Brain microvascular endothelial cell (primary cell): Measurements from ENCODE around the gene SH3PXD2A.

Experiments used
- DNase-seq: peaks from one replicate; pipeline ENCODE4 v3.0.0-alpha.2; 2020
- H3K27ac ChIP-seq: fragments of 250-450 bp; sonication (Bioruptor Pico); 2 replicates; pipeline ENCODE4 v1.5.1; 2020; ENCODE audit warnings: mild to moderate bottlenecking, moderate library complexity
- H3K27me3 ChIP-seq: fragments of 250-450 bp; sonication (Bioruptor Pico); replicated peaks from 2 replicates; pipeline ENCODE4 v1.5.1; 2020; ENCODE audit warnings: mild to moderate bottlenecking
- H3K36me3 ChIP-seq: fragments of 250-450 bp; sonication (Bioruptor Pico); replicated peaks from 2 replicates; pipeline ENCODE4 v1.5.1; 2020; ENCODE audit warnings: mild to moderate bottlenecking
- H3K4me3 ChIP-seq: 2 replicates; pipeline ENCODE4 v1.5.1; 2011; ENCODE audit warnings: low read depth, mild to moderate bottlenecking, control low read depth, low read length, moderate library complexity
- in situ Hi-C: cut with HindIII; loops from 2 replicates; pipeline ENCODE4 v1.10.0; 2017; ENCODE audit warnings: low sequenced_read_pairs, low pct_ligation_motif_present
- TF ChIP-seq, protein P1 (sequence below): IDR thresholded peaks from 2 replicates; pipeline ENCODE4 v1.5.1; 2011; ENCODE audit warnings: low read depth, mild to moderate bottlenecking, moderate library complexity, low read length, control low read depth, inconsistent platforms; ENCODE audit errors: missing control alignments

SH3PXD2A gene

GRCh38 chr10:103719036-103719435 is 136.3 kb downstream of the SH3PXD2A start:
- in situ Hi-C loops = loop anchor here (25.0 kb wide), 1 partner anchor 143 kb away; the partner anchor contains the start of gene SH3PXD2A
- DNase-seq = no peak
- Histone ChIP-seq H3K4me3 (no peak overlapping the region), H3K36me3 (no peaks in the 10 kb centered on the region), H3K27me3 (no peaks in the 10 kb centered on the region), H3K27ac (no peak overlapping the region)
- TF ChIP-seq, protein P1, sequence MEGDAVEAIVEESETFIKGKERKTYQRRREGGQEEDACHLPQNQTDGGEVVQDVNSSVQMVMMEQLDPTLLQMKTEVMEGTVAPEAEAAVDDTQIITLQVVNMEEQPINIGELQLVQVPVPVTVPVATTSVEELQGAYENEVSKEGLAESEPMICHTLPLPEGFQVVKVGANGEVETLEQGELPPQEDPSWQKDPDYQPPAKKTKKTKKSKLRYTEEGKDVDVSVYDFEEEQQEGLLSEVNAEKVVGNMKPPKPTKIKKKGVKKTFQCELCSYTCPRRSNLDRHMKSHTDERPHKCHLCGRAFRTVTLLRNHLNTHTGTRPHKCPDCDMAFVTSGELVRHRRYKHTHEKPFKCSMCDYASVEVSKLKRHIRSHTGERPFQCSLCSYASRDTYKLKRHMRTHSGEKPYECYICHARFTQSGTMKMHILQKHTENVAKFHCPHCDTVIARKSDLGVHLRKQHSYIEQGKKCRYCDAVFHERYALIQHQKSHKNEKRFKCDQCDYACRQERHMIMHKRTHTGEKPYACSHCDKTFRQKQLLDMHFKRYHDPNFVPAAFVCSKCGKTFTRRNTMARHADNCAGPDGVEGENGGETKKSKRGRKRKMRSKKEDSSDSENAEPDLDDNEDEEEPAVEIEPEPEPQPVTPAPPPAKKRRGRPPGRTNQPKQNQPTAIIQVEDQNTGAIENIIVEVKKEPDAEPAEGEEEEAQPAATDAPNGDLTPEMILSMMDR = no peak

GRCh38 chr10:103718247-103718620 is 137.1 kb downstream of the SH3PXD2A start:
- in situ Hi-C loops = loop anchor here (25.0 kb wide), 1 partner anchor 144 kb away; the partner anchor contains the start of gene SH3PXD2A
- TF ChIP-seq, protein P1 = no peak
- Histone ChIP-seq H3K36me3 (no peaks in the 10 kb centered on the region), H3K4me3 (no peak overlapping the region), H3K27me3 (no peaks in the 10 kb centered on the region), H3K27ac (no peak overlapping the region)
- no peak for DNase-seq

GRCh38 chr10:103717341-103718246 is 137.8 kb downstream of the SH3PXD2A start:
- no peak overlapping the region for H3K4me3 ChIP-seq
- DNase-seq = no peak
- TF ChIP-seq, protein P1 = no peak
- H3K27me3 ChIP-seq = no peaks in the 10 kb centered on the region
- in situ Hi-C loops = loop anchor here (25.0 kb wide), 1 partner anchor 145 kb away; the partner anchor contains the start of gene SH3PXD2A
- H3K27ac ChIP-seq = no peak overlapping the region
- no peaks in the 10 kb centered on the region for H3K36me3 ChIP-seq

- Histone ChIP-seq H3K27ac (no peak overlapping the region), H3K4me3 (no peak overlapping the region), H3K27me3 (no peaks in the 10 kb centered on the region), H3K36me3 (no peaks in the 10 kb centered on the region)
- in situ Hi-C loops = loop anchor here (25.0 kb wide), 1 partner anchor 146 kb away; the partner anchor contains the start of gene SH3PXD2A
- DNase-seq = no peak
- TF ChIP-seq, protein P1 = no peak
Measured at GRCh38 chr10:103716206-103717160, 138.9 kb downstream of the SH3PXD2A start.

DNA sequence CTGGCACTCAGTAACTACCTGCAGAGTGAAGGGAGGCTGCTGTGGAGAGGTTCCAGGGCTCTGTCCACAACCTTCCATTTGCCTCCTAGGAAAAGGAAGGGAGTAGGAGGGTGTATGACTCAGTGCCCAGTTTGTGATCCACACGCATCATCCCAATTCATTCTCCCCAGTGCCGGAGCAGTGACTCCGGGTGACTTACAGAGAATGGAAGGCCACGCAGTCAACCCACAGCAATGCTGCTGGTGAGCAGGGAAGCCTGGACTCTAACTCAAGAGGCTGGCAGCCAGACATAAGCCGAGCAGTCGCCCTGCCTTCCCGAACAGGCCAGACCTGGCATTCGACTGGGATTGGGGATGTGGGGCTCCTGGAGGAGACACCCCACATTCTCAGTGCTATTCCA is 139.9 kb downstream of the SH3PXD2A start:
- peak; percentile 66 for DNase-seq
- TF ChIP-seq, protein P1 = no peak
- no peaks in the 10 kb centered on the region for H3K27me3 ChIP-seq
- H3K4me3 ChIP-seq = no peak overlapping the region
- no peak overlapping the region for H3K27ac ChIP-seq
- in situ Hi-C loops = loop anchor here (25.0 kb wide), 1 partner anchor 147 kb away; the partner anchor contains the start of gene SH3PXD2A
- no peaks in the 10 kb centered on the region for H3K36me3 ChIP-seq
